Measurements from ENCODE around the gene CALML3.

The CALML3 gene

GRCh38 chr10:5534880-5535856, 10.4 kb downstream of the CALML3 start:
- H3K4me1 ChIP-seq, result peaks cover 0 to 15% (median 9%) of the 10 kb centered on the region in 10 experiments; a peak in 10 of 20 replicates
- no peak overlapping the region for H3K4me3 ChIP-seq
- H3K9ac ChIP-seq, result no peak overlapping the region
- TF ChIP-seq Cebpa-rat (IDR thresholded peaks at IDR 0.05), result no peak
- H3K36me3 ChIP-seq, result no peaks in the 10 kb centered on the region
- peaks cover 0 to 5% (median 3%) of the 10 kb centered on the region in 11 experiments; a peak in 10 of 22 replicates for H3K9me3 ChIP-seq (replicated peaks in 1 of 11)
- no peak overlapping the region for H3K4me2 ChIP-seq
- H4K20me1 ChIP-seq, result no peaks in the 10 kb centered on the region
- H3K27ac ChIP-seq, result no peak overlapping the region
- no peaks in the 10 kb centered on the region for H3K27me3 ChIP-seq

- Histone ChIP-seq H3K36me3 (no peaks in the 10 kb centered on the region), H4K20me1 (no peaks in the 10 kb centered on the region), H3K27ac (no peak overlapping the region), H3K4me1 (peaks cover 0 to 15% (median 9%) of the 10 kb centered on the region in 10 experiments; a peak in 10 of 20 replicates), H3K9me3 (replicated peaks in 1 of 11) (peaks cover 12 to 19% (median 17%) of the 10 kb centered on the region in 11 experiments), H3K9ac (no peak overlapping the region), H3K4me3 (no peak overlapping the region), H3K4me2 (no peak overlapping the region), H3K27me3 (no peaks in the 10 kb centered on the region)
- no peak for TF ChIP-seq Cebpa-rat (IDR thresholded peaks at IDR 0.05)
Observed at GRCh38 chr10:5536486-5537081, 11.8 kb downstream of the CALML3 start.

DNA sequence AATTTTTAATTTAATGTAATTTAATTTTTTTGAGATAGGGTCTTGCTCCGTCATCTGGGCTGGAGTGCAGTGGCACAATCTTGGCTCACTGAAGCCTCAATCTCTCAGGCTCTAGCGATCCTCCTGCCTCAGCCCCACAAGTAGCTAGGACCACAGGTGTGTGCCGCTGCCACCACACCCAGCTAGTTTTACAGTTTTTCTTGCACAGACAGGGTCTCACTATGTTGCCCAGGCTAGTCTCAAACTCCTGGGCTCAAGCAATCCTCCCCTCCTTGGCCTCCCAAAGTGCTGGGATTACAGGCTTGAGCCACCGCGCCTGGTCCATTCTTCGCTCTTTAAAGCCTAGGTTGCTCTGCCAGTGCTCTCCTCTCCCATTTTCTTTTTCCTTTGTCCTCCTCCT, 12.9 kb downstream of the CALML3 start:
- Histone ChIP-seq H3K9ac (no peak overlapping the region), H3K4me1 (peaks cover 0 to 15% (median 9%) of the 10 kb centered on the region in 10 experiments; a peak in 10 of 20 replicates), H3K4me3 (no peak overlapping the region), H3K36me3 (no peaks in the 10 kb centered on the region), H3K27me3 (no peaks in the 10 kb centered on the region), H3K9me3 (replicated peaks in 1 of 11) (peaks cover 22 to 30% (median 28%) of the 10 kb centered on the region in 11 experiments), H4K20me1 (no peaks in the 10 kb centered on the region), H3K4me2 (no peak overlapping the region), H3K27ac (no peak overlapping the region)
- no peak for TF ChIP-seq Cebpa-rat (IDR thresholded peaks at IDR 0.05)

- H3K4me1 ChIP-seq, result peaks cover 0 to 15% (median 9%) of the 10 kb centered on the region in 10 experiments; a peak in 10 of 20 replicates
- H3K36me3 ChIP-seq, result no peaks in the 10 kb centered on the region
- H3K9me3 ChIP-seq (replicated peaks in 1 of 11), result peaks cover 28 to 34% (median 31%) of the 10 kb centered on the region in 11 experiments
- H3K4me2 ChIP-seq, result peak overlapping the region in 1 of 11 experiments; percentile 55; a peak in 2 of 22 replicates
- no peaks in the 10 kb centered on the region for H3K27me3 ChIP-seq
- no peaks in the 10 kb centered on the region for H4K20me1 ChIP-seq
- H3K9ac ChIP-seq, result no peak overlapping the region
- no peak overlapping the region for H3K27ac ChIP-seq
- H3K4me3 ChIP-seq, result no peak overlapping the region
- no peak for TF ChIP-seq Cebpa-rat (IDR thresholded peaks at IDR 0.05)
Observed at GRCh38 chr10:5538446-5538845, 13.7 kb downstream of the CALML3 start.

GRCh38 chr10:5538892-5539651, 14.3 kb downstream of the CALML3 start:
- Histone ChIP-seq H3K9me3 (replicated peaks in 1 of 11) (peaks cover 29 to 40% (median 36%) of the 10 kb centered on the region in 11 experiments), H3K27me3 (no peaks in the 10 kb centered on the region), H3K4me1 (peaks cover 0 to 15% (median 9%) of the 10 kb centered on the region in 10 experiments; a peak in 10 of 20 replicates), H3K36me3 (no peaks in the 10 kb centered on the region), H3K9ac (no peak overlapping the region), H3K4me3 (no peak overlapping the region), H3K4me2 (peak overlapping the region in 7 of 11 experiments; percentile 9 to 55 (median 42); a peak in 12 of 22 replicates), H4K20me1 (no peaks in the 10 kb centered on the region), H3K27ac (no peak overlapping the region)
- TF ChIP-seq Cebpa-rat (IDR thresholded peaks at IDR 0.05), result no peak

GRCh38 chr10:5540080-5540479, 15.3 kb downstream of the CALML3 start:
- no peaks in the 10 kb centered on the region for H3K27me3 ChIP-seq
- no peak overlapping the region for H3K27ac ChIP-seq
- H3K4me2 ChIP-seq, result peak overlapping the region in 1 of 11 experiments; percentile 55; a peak in 3 of 22 replicates
- H3K4me3 ChIP-seq, result no peak overlapping the region
- TF ChIP-seq Cebpa-rat (IDR thresholded peaks at IDR 0.05), result no peak
- no peaks in the 10 kb centered on the region for H4K20me1 ChIP-seq
- no peaks in the 10 kb centered on the region for H3K36me3 ChIP-seq
- no peak overlapping the region for H3K9ac ChIP-seq
- peaks cover 0 to 15% (median 9%) of the 10 kb centered on the region in 10 experiments; a peak in 10 of 20 replicates for H3K4me1 ChIP-seq
- peaks cover 29 to 43% (median 37%) of the 10 kb centered on the region in 11 experiments for H3K9me3 ChIP-seq (replicated peaks in 1 of 11)

GRCh38 chr10:5540891-5541290, 16.1 kb downstream of the CALML3 start:
- Histone ChIP-seq H3K27me3 (no peaks in the 10 kb centered on the region), H3K9ac (no peak overlapping the region), H3K4me1 (peaks cover 0 to 15% (median 9%) of the 10 kb centered on the region in 10 experiments; a peak in 10 of 20 replicates), H3K4me2 (no peak overlapping the region), H4K20me1 (no peaks in the 10 kb centered on the region), H3K36me3 (no peaks in the 10 kb centered on the region), H3K4me3 (no peak overlapping the region), H3K9me3 (replicated peaks in 1 of 11) (peaks cover 29 to 43% (median 37%) of the 10 kb centered on the region in 11 experiments), H3K27ac (no peak overlapping the region)
- TF ChIP-seq Cebpa-rat (IDR thresholded peaks at IDR 0.05), result no peak

GRCh38 chr10:5542100-5542499, 17.3 kb downstream of the CALML3 start:
- TF ChIP-seq Cebpa-rat (IDR thresholded peaks at IDR 0.05), result no peak
- Histone ChIP-seq H3K27ac (no peak overlapping the region), H3K9ac (no peak overlapping the region), H3K4me2 (no peak overlapping the region), H3K27me3 (no peaks in the 10 kb centered on the region), H3K4me3 (no peak overlapping the region), H3K36me3 (no peaks in the 10 kb centered on the region), H3K4me1 (peaks cover 0 to 15% (median 9%) of the 10 kb centered on the region in 10 experiments; a peak in 10 of 20 replicates), H4K20me1 (no peaks in the 10 kb centered on the region), H3K9me3 (replicated peaks in 1 of 11) (peaks cover 29 to 43% (median 37%) of the 10 kb centered on the region in 11 experiments)
